NCI-H1694 treated with DMSO at 0.1 percent for 48 hours (cell line): ENCODE measurements around the gene ARL4A.

Experiments used
- DNase-seq: peaks from one replicate; lab custom pipeline; 2025; lab: John Stamatoyannopoulos, UW

ARL4A gene

DNA sequence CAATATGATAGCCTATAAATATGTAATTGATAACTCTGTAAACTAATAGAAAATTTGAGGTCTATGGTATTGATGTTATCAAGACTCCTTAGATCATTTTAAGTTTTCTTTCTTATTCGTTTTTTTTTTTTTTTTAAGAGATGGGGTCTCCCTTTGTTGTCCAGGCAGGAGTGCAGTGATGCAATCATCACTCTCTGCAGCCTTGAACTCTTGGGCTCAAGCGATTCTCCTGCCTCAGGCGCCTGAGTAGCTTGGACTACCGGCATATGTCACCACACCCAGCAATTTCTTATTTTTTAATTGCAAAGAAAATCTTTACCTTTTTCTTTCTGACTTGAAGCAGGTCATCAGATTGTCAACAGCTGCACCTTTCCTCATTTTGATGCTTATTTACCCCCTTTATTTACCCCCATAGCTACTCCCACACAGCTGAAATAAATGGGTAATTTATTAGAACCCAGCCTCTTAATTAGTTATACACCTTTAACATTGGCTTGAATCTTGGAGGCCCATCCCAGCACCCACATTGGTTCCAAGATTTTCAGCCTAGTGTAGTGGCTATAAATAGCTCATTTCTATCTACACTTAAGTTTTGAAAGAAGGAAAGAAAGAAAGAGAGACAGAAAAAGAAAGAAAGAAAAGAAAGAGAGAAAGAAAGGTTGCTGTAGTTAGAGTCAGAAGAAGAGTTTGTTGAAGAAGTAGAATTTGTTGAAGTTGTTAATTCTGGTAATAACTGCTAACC, 38.3 kb downstream of the ARL4A start:
- DNase-seq, result no peak

- DNase-seq, result no peak
Measured at GRCh38 chr7:12726908-12727307, 39.5 kb downstream of the ARL4A start.

- no peak for DNase-seq
Measured at GRCh38 chr7:12727455-12728191, 40.2 kb downstream of the ARL4A start.

- DNase-seq, result no peak
Measured at GRCh38 chr7:12728192-12728538, 40.7 kb downstream of the ARL4A start.

GRCh38 chr7:12729112-12729511, 41.7 kb downstream of the ARL4A start:
- peak; percentile 58 for DNase-seq

GRCh38 chr7:12730523-12730922, 43.1 kb downstream of the ARL4A start:
- DNase-seq, result no peak

- DNase-seq, result no peak
Measured at GRCh38 chr7:12731214-12731656, 43.8 kb downstream of the ARL4A start.

DNA sequence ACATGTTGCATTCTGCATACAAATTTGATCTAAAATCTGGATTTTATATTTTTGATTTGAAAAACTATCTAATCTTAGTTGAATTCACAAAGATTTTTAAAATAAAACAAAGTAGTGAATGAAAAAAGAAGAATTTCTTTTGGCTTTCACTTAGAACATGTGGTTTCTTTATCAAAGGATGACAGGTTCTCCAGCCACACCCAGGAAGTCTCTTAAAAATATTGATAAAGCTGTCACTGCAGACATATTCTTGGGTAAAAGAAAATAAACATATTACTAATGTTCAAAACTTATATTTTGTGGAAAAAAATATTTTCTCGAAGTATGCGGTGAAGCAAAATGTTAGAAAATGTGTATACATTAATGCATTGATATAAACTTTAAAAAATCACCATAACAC, 44.3 kb downstream of the ARL4A start:
- no peak for DNase-seq

- no peak for DNase-seq
Measured at GRCh38 chr7:12732428-12732827, 45.0 kb downstream of the ARL4A start.

- DNase-seq, result no peak
Measured at GRCh38 chr7:12735923-12736322, 48.5 kb downstream of the ARL4A start.

DNA sequence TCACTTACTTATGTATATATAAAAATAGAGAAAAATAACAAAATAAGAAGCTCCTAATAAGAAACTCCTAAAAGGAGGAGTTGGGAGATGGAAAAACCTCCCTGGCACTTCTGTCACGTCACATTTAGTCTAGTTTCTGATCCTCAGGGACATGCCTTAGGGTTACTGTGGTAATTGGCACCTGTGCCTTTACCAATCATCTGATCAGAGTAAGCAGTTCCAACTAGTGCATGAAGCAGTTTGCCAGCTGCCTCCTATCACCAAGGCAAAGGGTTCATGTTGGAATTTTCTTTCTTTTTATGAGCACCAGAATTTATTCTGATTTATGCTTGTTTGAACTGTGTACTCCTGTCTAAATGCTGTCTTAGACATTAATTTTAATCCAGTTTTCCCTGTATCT, 49.9 kb downstream of the ARL4A start:
- no peak for DNase-seq

DNA sequence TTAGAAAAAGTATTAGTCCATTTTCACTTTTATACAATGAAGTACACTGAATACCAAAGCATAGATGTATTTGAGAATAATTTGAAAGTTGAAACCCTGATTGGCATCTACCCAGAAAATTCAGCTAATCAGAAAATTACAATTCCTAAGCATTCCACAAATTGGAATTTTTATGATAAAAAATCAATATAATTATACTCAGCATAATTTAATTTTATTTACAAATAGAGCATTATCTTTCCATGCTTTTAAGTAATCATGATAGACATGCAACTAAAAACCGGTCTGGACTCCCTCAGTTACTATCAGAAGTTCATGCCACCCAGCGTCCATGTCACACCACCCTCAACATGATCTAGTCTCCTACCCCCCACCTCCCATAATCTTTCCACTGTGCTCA, 50.4 kb downstream of the ARL4A start:
- DNase-seq, result no peak

DNA sequence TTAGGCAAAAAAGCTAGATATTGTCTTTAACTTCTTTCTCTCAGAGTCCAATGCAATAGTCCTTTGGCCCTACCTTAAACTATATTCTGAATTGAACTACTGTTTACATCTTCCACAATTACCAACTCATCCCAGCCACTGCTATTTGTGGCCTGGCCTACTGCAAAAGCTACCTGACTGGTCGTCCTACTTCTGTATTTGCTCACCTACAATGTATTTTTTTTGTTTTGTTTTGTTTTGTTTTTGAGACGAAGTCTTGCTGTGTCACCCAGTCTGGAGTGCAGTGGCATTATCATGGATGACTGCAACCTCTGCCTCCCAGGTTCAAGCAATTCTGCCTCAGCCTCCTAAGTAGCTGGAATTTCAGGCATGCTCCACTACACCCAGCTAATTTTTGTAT, 51.2 kb downstream of the ARL4A start:
- no peak for DNase-seq
